Hepatic stellate cell (primary cell): Measurements from ENCODE around the gene MDM4.

Experiments
- DNase-seq: peaks from one replicate; pipeline ENCODE4 v3.0.0; 2011; ENCODE audit warnings: low spot score

Gene MDM4

GRCh38 chr1:204578867-204579664 lies 62.9 kb downstream of the MDM4 start:
- DNase-seq, result peak; percentile 51

GRCh38 chr1:204579681-204580080 lies 63.5 kb downstream of the MDM4 start:
- no peak for DNase-seq

- no peak for DNase-seq
These were observed 64.7 kb downstream of the MDM4 start for GRCh38 chr1:204580862-204581261.

- no peak for DNase-seq
These were observed 65.6 kb downstream of the MDM4 start for GRCh38 chr1:204581759-204582158.

GRCh38 chr1:204583909-204584632 lies 67.9 kb downstream of the MDM4 start:
- DNase-seq, result no peak

- no peak for DNase-seq
These were observed 68.6 kb downstream of the MDM4 start for GRCh38 chr1:204584699-204585372.

- DNase-seq, result no peak
These were observed 71.4 kb downstream of the MDM4 start for GRCh38 chr1:204587621-204588020.

- DNase-seq, result no peak
These were observed 72.6 kb downstream of the MDM4 start for GRCh38 chr1:204588826-204589225.

GRCh38 chr1:204589409-204590038 lies 73.3 kb downstream of the MDM4 start:
- peak; percentile 37 for DNase-seq

- DNase-seq, result peak; percentile 64
These were observed 75.4 kb downstream of the MDM4 start for GRCh38 chr1:204591473-204592090.

GRCh38 chr1:204592246-204592948 lies 76.2 kb downstream of the MDM4 start:
- DNase-seq, result no peak

GRCh38 chr1:204598319-204598969 lies 82.2 kb downstream of the MDM4 start:
- DNase-seq, result no peak

GRCh38 chr1:204599098-204599497 lies 82.9 kb downstream of the MDM4 start:
- DNase-seq, result no peak

GRCh38 chr1:204599596-204599995 lies 83.4 kb downstream of the MDM4 start:
- DNase-seq, result no peak

GRCh38 chr1:204600203-204600602 lies 84.0 kb downstream of the MDM4 start:
- no peak for DNase-seq

GRCh38 chr1:204600968-204601367 lies 84.8 kb downstream of the MDM4 start:
- no peak for DNase-seq

GRCh38 chr1:204602111-204602579 lies 85.9 kb downstream of the MDM4 start:
- DNase-seq, result no peak

- DNase-seq, result no peak
These were observed 86.8 kb downstream of the MDM4 start for GRCh38 chr1:204602871-204603542.

- DNase-seq, result no peak
These were observed 89.6 kb downstream of the MDM4 start for GRCh38 chr1:204605791-204606190.
